ENCODE results near the gene AGMAT. TPM values are rescaled to one million over a fixed set of nuclear protein-coding genes. Genes with fewer than 3 reads are reported as not detected.
A peak's percentile ranks its signal among the peaks of the same experiment; 100 is the strongest.

The AGMAT gene
- total and polyA plus RNA-seq, 2 of the 8 experiments (the other 6 are each of a cell fraction or from before 2014, with no cell fraction given), result 3.7 to 5.8 TPM

- H2BK20ac ChIP-seq (ENCODE audit: low read length), result no peak within 1 kb of the TSS
- H3K27ac ChIP-seq (ENCODE audit: low read depth, low read length), result peak within 1 kb of the TSS; percentile 75
- H2BK12ac ChIP-seq (ENCODE audit: low read depth, low read length), result peak within 1 kb of the TSS; percentile 81
- peak within 1 kb of the TSS; percentile 81 for H2AFZ ChIP-seq (ENCODE audit: low read length)
- H3K4me3 ChIP-seq (ENCODE audit: extremely low read depth in 1 of 4, insufficient read depth in 2 of 4, low read depth in 3 of 4, low read length in 4 of 4), result peak within 1 kb of the TSS; percentile 71 to 97 (median 85)
- no peak for FAIRE-seq
- peaks cover 2% of the 10 kb centered on the region; the same call in 1 of the 2 replicates for H3K79me1 ChIP-seq (ENCODE audit: low read depth, low read length)
- H3K23ac ChIP-seq (ENCODE audit: insufficient read length), result no peak within 1 kb of the TSS
- H3K4me2 ChIP-seq (ENCODE audit: insufficient read depth in 1 of 2, low read depth in 2 of 2, low read length in 2 of 2), result peak within 1 kb of the TSS; percentile 80 to 83
- H4K5ac ChIP-seq (ENCODE audit: insufficient read length, low read depth, low read length), result peak within 1 kb of the TSS; percentile 44
- H3K14ac ChIP-seq (ENCODE audit: insufficient read length), result no peak within 1 kb of the TSS
- H3K4ac ChIP-seq (replicated peaks; ENCODE audit: insufficient read length, low read depth, low read length), result peak within 1 kb of the TSS; percentile 90
- ChIA-PET POLR2A (ENCODE audit: partially characterized antibody) (interaction anchor here (0.6 to 5.7 kb wide), 9 partner anchors 10 to 124 kb away, joined by 3 to 37 read pairs (median 4); partner anchors contain the start of gene AGMAT), CTCF (ENCODE audit: partially characterized antibody) (interaction anchor here (0.7 to 1.3 kb wide), 4 partner anchors 12 to 90 kb away, joined by 3 to 8 read pairs (median 5); partner anchors contain the start of gene DNAJC16)
- H3K18ac ChIP-seq (ENCODE audit: extremely low read depth, low read length), result peak within 1 kb of the TSS; percentile 0
- peak within 1 kb of the TSS; percentile 82; the same call in 1 of the 2 replicates for H2BK5ac ChIP-seq (ENCODE audit: low read depth, low read length)
- H2BK15ac ChIP-seq (ENCODE audit: low read length), result peak within 1 kb of the TSS; percentile 88; the same call in 1 of the 2 replicates
- H3K27me3 ChIP-seq (replicated peaks in 1 of 4; ENCODE audit: control insufficient read depth in 3 of 4, extremely low read depth in 1 of 4, insufficient read depth in 3 of 4, low read length in 3 of 4), result no peaks in the 10 kb centered on the region
- peaks cover 4% of the 10 kb centered on the region for H3K23me2 ChIP-seq (ENCODE audit: low read depth, low read length)
- H3K9me3 ChIP-seq (ENCODE audit: insufficient read depth in 2 of 2, low read depth in 1 of 2, low read length in 1 of 2), result no peaks in the 10 kb centered on the region
- H2BK120ac ChIP-seq (replicated peaks; ENCODE audit: low read depth, low read length), result peak within 1 kb of the TSS; percentile 10
- H3K4me1 ChIP-seq (replicated peaks in 1 of 4; ENCODE audit: control insufficient read depth in 3 of 4, insufficient read depth in 4 of 4, low read length in 3 of 4), result peaks cover 0 to 5% (median 0%) of the 10 kb centered on the region in 4 experiments; a peak in 1 of 7 replicates
- no peaks in the 10 kb centered on the region; a peak in 1 of 8 replicates for H3K36me3 ChIP-seq (ENCODE audit: control insufficient read depth in 2 of 4, insufficient read depth in 4 of 4, low read length in 3 of 4)
- peak within 1 kb of the TSS; percentile 50 for H4K91ac ChIP-seq (replicated peaks; ENCODE audit: insufficient read length, low read length)
- peak within 1 kb of the TSS; percentile 86; the same call in 1 of the 2 replicates for H2AK5ac ChIP-seq (ENCODE audit: low read depth, low read length)
- WGBS, 2 experiments (ENCODE audit: extremely low coverage in 1 of 2, insufficient coverage in 1 of 2, insufficient read length in 1 of 2, insufficient replicate concordance in 2 of 2, low coverage in 1 of 2, low lambda C conversion rate in 2 of 2, missing lambda C conversion rate in 1 of 2), result 1% methylated on average over 40 of the region's 86 CpGs; no CpG with 5 or more reads in 1 of the 2 experiments
- peaks cover 0 to 6% of the 10 kb centered on the region in 2 experiments for H4K20me1 ChIP-seq (replicated peaks in 1 of 2; ENCODE audit: control insufficient read depth in 1 of 2, insufficient read depth in 2 of 2, low read length in 2 of 2)
- H4K8ac ChIP-seq (ENCODE audit: extremely low read depth, insufficient read depth, low read length), result peak within 1 kb of the TSS; percentile 90
- peak within 1 kb of the TSS; percentile 32 for H3K56ac ChIP-seq (replicated peaks; ENCODE audit: insufficient read length, low read depth, low read length)
- H3K79me2 ChIP-seq (ENCODE audit: control insufficient read depth in 1 of 2, insufficient read depth in 2 of 2, low read length in 2 of 2), result peaks cover 14 to 48% of the 10 kb centered on the region in 2 experiments
- peak; percentile 89 to 94 for DNase-seq (ENCODE audit: low read depth in 1 of 2, low spot score in 2 of 2)
- peak within 1 kb of the TSS; percentile 67 to 86 (median 82) for H3K9ac ChIP-seq (replicated peaks in 1 of 4; ENCODE audit: extremely low read depth in 1 of 4, low read depth in 3 of 4, low read length in 3 of 4)
- TF ChIP-seq POLR2A (IDR thresholded peaks at IDR 0.05; ENCODE audit: control extremely low read depth in 1 of 2, low read depth in 2 of 2, low read length in 2 of 2) (peak; percentile 61 to 79), PHF8 (conservative IDR thresholded peaks at IDR 0.05; ENCODE audit: low read depth, low read length) (peak; percentile 77), HDAC6 (IDR thresholded peaks at IDR 0.05; ENCODE audit: low read depth, low read length) (no peak), TCF12 (IDR thresholded peaks at IDR 0.05; ENCODE audit: low read depth, low read length) (no peak), KDM1A (IDR thresholded peaks at IDR 0.05; ENCODE audit: borderline replicate concordance, low read length) (no peak), CTBP2 (IDR thresholded peaks at IDR 0.05; ENCODE audit: borderline replicate concordance, insufficient read depth, insufficient read length, low read length) (no peak), JUND (IDR thresholded peaks at IDR 0.05; ENCODE audit: low read length) (peak; percentile 32; the same call in 1 of the 2 replicates), RNF2 (IDR thresholded peaks at IDR 0.05; ENCODE audit: borderline replicate concordance, low read depth, low read length, missing control alignments, poor library complexity, severe bottlenecking) (no peak), EGR1 (IDR thresholded peaks at IDR 0.05; ENCODE audit: borderline replicate concordance, low read depth, low read length) (peak; percentile 60), EP300 (IDR thresholded peaks at IDR 0.05; ENCODE audit: borderline replicate concordance in 1 of 2, low read depth in 2 of 2, low read length in 2 of 2) (no peak)
Measured at GRCh38 chr1:15617173-15618076, 32.6 kb upstream of the AGMAT start, which contains the start of gene DDI2. Gene DDI2 (plus strand): TSS chr1:15617458. CDS start chr1:15617671, 213 bp downstream.
